ENCODE measurements around the gene FEV.

DNA sequence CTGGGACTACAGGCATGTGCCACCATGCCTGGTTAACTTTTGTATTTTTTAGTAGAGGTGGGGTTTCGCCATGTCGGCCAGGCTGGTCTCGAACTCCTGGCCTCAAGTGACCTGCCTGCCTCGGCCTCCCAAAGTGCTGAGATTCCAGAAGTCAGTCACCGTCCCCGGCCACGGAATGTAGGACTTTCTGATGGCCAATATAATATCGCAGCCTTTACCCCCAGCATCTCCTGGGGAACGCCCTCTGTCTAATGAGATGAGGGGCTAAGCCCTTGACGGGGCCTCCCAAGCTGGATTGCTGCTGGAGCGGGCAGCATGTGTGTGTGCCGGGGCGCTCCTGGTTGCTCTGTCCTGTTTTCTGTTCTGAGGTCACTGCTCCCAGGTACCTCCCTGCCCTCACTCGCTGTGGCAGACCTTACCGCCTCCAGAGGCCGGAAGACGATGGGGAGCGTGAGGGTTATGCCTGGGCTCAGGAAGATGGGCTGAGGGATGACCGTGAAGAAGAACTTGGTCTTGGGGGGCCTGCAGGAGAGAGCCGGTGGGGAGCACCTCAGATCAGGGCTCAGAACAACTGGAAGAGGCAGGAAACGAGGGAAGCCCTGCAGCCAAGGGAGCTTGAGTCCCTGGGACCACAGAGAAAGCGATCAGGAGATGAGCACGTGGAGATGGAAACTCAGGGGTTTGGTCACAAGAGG is 47.2 kb upstream of the FEV start:
- TF ChIP-seq CTCF (conservative IDR thresholded peaks at IDR 0.05 in 1 of 2, IDR thresholded peaks at IDR 0.05 in 1 of 2; ENCODE audit: extremely low read depth in 1 of 2, insufficient read depth in 1 of 2, low read depth in 1 of 2, low read length in 2 of 2) = no peak
- TF ChIP-seq EZH2 (IDR thresholded peaks at IDR 0.05; ENCODE audit: borderline replicate concordance, low read length) = no peak
